HCT116 (cell line): ENCODE results near the gene CKS2. TPM values are rescaled to one million over a fixed set of nuclear protein-coding genes. Genes with fewer than 3 reads are reported as not detected.

Experiments
- ATAC-seq: fragments of 200-7000 bp; cut with Tn5 transposase; 2 replicates; pipeline ENCODE4 v1.9.1; 2020; ENCODE audit warnings: mild to moderate bottlenecking, moderate library complexity
- BruUV-seq: library from RNA; stranded (reverse); fragments of 400-500 nt; replicated peaks from 2 replicates; lab custom pipeline; 2021; lab: Mats Ljungman, UMichigan
- CTCF ChIA-PET: fragments of 300-600 bp; sonication (Branson Sonifier 250); formaldehyde crosslinking; loops from one replicate; lab custom pipeline; 2021; ENCODE audit warnings: antibody characterized with exemption; lab: Charles Lee
- POLR2A ChIA-PET: fragments of 300-600, 350-600 bp; sonication (Branson Sonifier 250); formaldehyde crosslinking; loops from one replicate; lab custom pipeline; 2021; ENCODE audit warnings: antibody characterized with exemption; lab: Charles Lee
- RAD21 ChIA-PET, 2 experiments: fragments of 300-600 bp; sonication (Branson Sonifier 250); formaldehyde crosslinking; loops; one replicate each; lab custom pipeline; 2023; ENCODE audit warnings: low total read pairs in 2 of 2; ENCODE audit not compliant: uncharacterized antibody in 2 of 2, unreplicated experiment in 2 of 2, low non-redundant PET in 1 of 2; lab: Charles Lee
- DNase-seq: peaks from one replicate; pipeline ENCODE4 v3.0.0-alpha.2; 2010; ENCODE audit warnings: low read depth, low spot score
- H2AFZ ChIP-seq: fragments of 200-600 bp; shearing (Covaris generic), sonication (generic); 2 replicates; pipeline ENCODE4 v1.6.1; 2017; ENCODE audit warnings: low read depth, mixed run types, mixed read lengths, antibody characterized with exemption, low read length; ENCODE audit not compliant: poor library complexity, severe bottlenecking
- H3K27ac ChIP-seq: 2 replicates; pipeline ENCODE4 v1.5.1; 2012; ENCODE audit warnings: low read depth, low read length
- H3K27me3 ChIP-seq: fragments of 200-600 bp; sonication (generic); 2 replicates; pipeline ENCODE4 v1.6.1; 2016; ENCODE audit warnings: mixed run types, low read length, mixed read lengths; ENCODE audit not compliant: insufficient read depth
- H3K36me3 ChIP-seq, 2 experiments: fragments of 200-500 bp in 1 of 2; fragments of 200-600 bp in 1 of 2; sonication (Bioruptor generic) in 1 of 2; sonication (generic) in 1 of 2; 2 replicates each; pipeline versions ENCODE4 v1.5.1 to v1.6.1; 2014 to 2016; ENCODE audit warnings: low read length in 2 of 2, inconsistent platforms in 1 of 2, mixed read lengths in 1 of 2, mixed run types in 1 of 2; ENCODE audit not compliant: insufficient read depth in 2 of 2, control insufficient read depth in 1 of 2
- H3K4me1 ChIP-seq, 2 experiments: fragments of 200-600 bp in 1 of 2; sonication (generic) in 1 of 2; 2 replicates each; pipeline versions ENCODE4 v1.5.1 to v1.6.1; 2012 to 2017; ENCODE audit warnings: low read length in 2 of 2, inconsistent platforms in 1 of 2, mild to moderate bottlenecking in 1 of 2, mixed read lengths in 1 of 2, mixed run types in 1 of 2, moderate library complexity in 1 of 2; ENCODE audit not compliant: insufficient read depth in 2 of 2, control insufficient read depth in 1 of 2
- H3K4me2 ChIP-seq: fragments of 200-600 bp; sonication (generic); 2 replicates; pipeline ENCODE4 v1.6.1; 2017; ENCODE audit warnings: mixed run types, low read length, mixed read lengths
- H3K4me3 ChIP-seq, 2 experiments: fragments of 200-600 bp in 1 of 2; sonication (generic) in 1 of 2; replicated peaks in 1 of 2; 2 replicates each; pipeline ENCODE4 v1.5.1; 2011 to 2016; ENCODE audit warnings: low read length in 2 of 2, control low read depth in 1 of 2, low read depth in 1 of 2, mild to moderate bottlenecking in 1 of 2, mixed read lengths in 1 of 2, mixed run types in 1 of 2
- H3K79me2 ChIP-seq: fragments of 200-600 bp; sonication (generic); 2 replicates; pipeline ENCODE4 v1.6.1; 2017; ENCODE audit warnings: mild to moderate bottlenecking, mixed run types, low read length, moderate library complexity, mixed read lengths; ENCODE audit not compliant: insufficient read depth
- H3K9ac ChIP-seq: fragments of 200-600 bp; sonication (generic); 2 replicates; pipeline ENCODE4 v1.6.1; 2016; ENCODE audit warnings: low read length, mixed read lengths
- H3K9me2 ChIP-seq: fragments of 200-600 bp; sonication (generic), shearing (Covaris generic); 2 replicates; pipeline ENCODE4 v1.6.1; 2017; ENCODE audit warnings: mixed run types, mild to moderate bottlenecking, moderate library complexity; ENCODE audit not compliant: insufficient read depth
- H3K9me3 ChIP-seq, 2 experiments: fragments of 200-500 bp in 1 of 2; fragments of 200-600 bp in 1 of 2; sonication (Bioruptor generic) in 1 of 2; sonication (generic) in 1 of 2; 2 replicates each; pipeline ENCODE4 v1.6.1; 2014 to 2017; ENCODE audit warnings: low read length in 2 of 2, mixed read lengths in 2 of 2, inconsistent platforms in 1 of 2, low read depth in 1 of 2, mild to moderate bottlenecking in 1 of 2, mixed run types in 1 of 2, moderate library complexity in 1 of 2; ENCODE audit not compliant: control insufficient read depth in 1 of 2, insufficient read depth in 1 of 2
- H4K20me1 ChIP-seq: fragments of 200-600 bp; sonication (generic), shearing (Covaris generic); 2 replicates; pipeline ENCODE4 v1.6.1; 2017; ENCODE audit warnings: mixed run types, mild to moderate bottlenecking, moderate library complexity; ENCODE audit not compliant: insufficient read depth
- ATF3 ChIP-seq: IDR thresholded peaks from 2 replicates; pipeline ENCODE4 v1.6.1; 2012
- CBX3 ChIP-seq: IDR thresholded peaks from 2 replicates; pipeline ENCODE4 v1.6.1; 2012; ENCODE audit warnings: low read depth
- CTCF ChIP-seq, 3 experiments: fragments of 200-600 bp in 1 of 3; sonication (generic) in 1 of 3; IDR thresholded peaks in 2 of 3; conservative IDR thresholded peaks in 1 of 3; 2 replicates each; pipeline ENCODE4 v1.5.1; 2012 to 2017; ENCODE audit warnings: low read depth in 2 of 3, low read length in 2 of 3, antibody characterized with exemption in 1 of 3, borderline replicate concordance in 1 of 3, control low read depth in 1 of 3, mild to moderate bottlenecking in 1 of 3, mixed read lengths in 1 of 3, mixed run types in 1 of 3, moderate library complexity in 1 of 3; ENCODE audit not compliant: insufficient read depth in 1 of 3
- EGR1 ChIP-seq: IDR thresholded peaks from 2 replicates; pipeline ENCODE4 v1.6.1; 2012; ENCODE audit warnings: low read depth
- ELF1 ChIP-seq: IDR thresholded peaks from 2 replicates; pipeline ENCODE4 v1.6.1; 2012; ENCODE audit warnings: low read depth, borderline replicate concordance
- EZH2 ChIP-seq: fragments of 200-600 bp; sonication (generic); IDR thresholded peaks from 2 replicates; pipeline ENCODE4 v1.6.1; 2017; ENCODE audit warnings: antibody characterized with exemption, mixed run types
- EZH2phosphoT487 ChIP-seq: fragments of 200-600 bp; IDR thresholded peaks from 2 replicates; pipeline ENCODE4 v1.6.1; 2018; ENCODE audit warnings: antibody characterized with exemption, borderline replicate concordance
- FOSL1 ChIP-seq: IDR thresholded peaks from 2 replicates; pipeline ENCODE4 v1.6.1; 2012; ENCODE audit warnings: low read depth
- JUND ChIP-seq: IDR thresholded peaks from 2 replicates; pipeline ENCODE4 v1.6.1; 2012
- MAX ChIP-seq: IDR thresholded peaks from 2 replicates; pipeline ENCODE4 v1.6.1; 2012
- POLR2AphosphoS5 ChIP-seq: IDR thresholded peaks from 2 replicates; pipeline ENCODE4 v1.6.1; 2011; ENCODE audit warnings: mild to moderate bottlenecking, low read depth, low read length, moderate library complexity
- RAD21 ChIP-seq: IDR thresholded peaks from 2 replicates; pipeline ENCODE4 v1.6.1; 2012; ENCODE audit warnings: low read depth, mild to moderate bottlenecking
- SIN3A ChIP-seq: IDR thresholded peaks from 2 replicates; pipeline ENCODE4 v1.6.1; 2012; ENCODE audit warnings: low read depth
- TCF7L2 ChIP-seq: IDR thresholded peaks from 2 replicates; pipeline ENCODE4 v1.7.0; 2011; ENCODE audit warnings: borderline replicate concordance, inconsistent platforms; ENCODE audit not compliant: insufficient read depth, insufficient read length; ENCODE audit errors: extremely low read depth
- YY1 ChIP-seq: IDR thresholded peaks from 2 replicates; pipeline ENCODE4 v1.6.1; 2011; ENCODE audit warnings: low read length, low read depth, moderate library complexity, mild to moderate bottlenecking; ENCODE audit not compliant: insufficient replicate concordance; ENCODE audit errors: extremely low read depth
- ZBTB33 ChIP-seq: IDR thresholded peaks from 2 replicates; pipeline ENCODE4 v1.6.1; 2011; ENCODE audit warnings: mild to moderate bottlenecking, low read length, moderate library complexity; ENCODE audit not compliant: insufficient replicate concordance; ENCODE audit errors: extremely low read depth
- ZNF274 ChIP-seq: fragments of 200-500 bp; sonication (Bioruptor generic); IDR thresholded peaks from 2 replicates; pipeline ENCODE4 v1.6.1; 2014; ENCODE audit warnings: mild to moderate bottlenecking, low read depth, low read length, inconsistent platforms
- intact Hi-C: fragments of 100-400 bp; cut with micrococcal nuclease; formaldehyde crosslinking; loops from 2 replicates; pipeline ENCODE4 v1.10.0; 2022
- total RNA-seq: library from RNA; stranded (reverse); gene quantifications from one replicate; pipeline ENCODE4 v1.2.1, GENCODE V29; 2021; ENCODE audit not compliant: unreplicated experiment

The CKS2 gene
- total RNA-seq, 1 experiment from 2014 or later = 242 TPM

GRCh38 chr9:89361816-89362646, 51.0 kb downstream of the CKS2 start:
- no peaks in the 10 kb centered on the region for H3K9me2 ChIP-seq
- TF ChIP-seq EZH2 (no peak), ZBTB33 (no peak), MAX (no peak), RAD21 (no peak), JUND (no peak), CBX3 (no peak), POLR2AphosphoS5 (no peak), SIN3A (no peak), FOSL1 (no peak), TCF7L2 (no peak), CTCF (IDR thresholded peaks at IDR 0.05 in 2 of 3, conservative IDR thresholded peaks at IDR 0.05 in 1 of 3; ENCODE audit: borderline replicate concordance in 1 of 3, insufficient read depth in 1 of 3, low read depth in 2 of 3, low read length in 2 of 3) (no peak), ATF3 (no peak), YY1 (no peak), ELF1 (no peak), ZNF274 (no peak), EZH2phosphoT487 (no peak), EGR1 (no peak)
- POLR2A ChIA-PET = no interaction called here
- CTCF ChIA-PET = no interaction called here
- H3K36me3 ChIP-seq = peaks cover 17 to 23% of the 10 kb centered on the region in 2 experiments; a peak in 3 of 4 replicates
- no peaks in the 10 kb centered on the region for H4K20me1 ChIP-seq
- no peak for ATAC-seq
- H3K27me3 ChIP-seq = no peaks in the 10 kb centered on the region
- no peaks in the 10 kb centered on the region for H3K79me2 ChIP-seq
- no peaks in the 10 kb centered on the region for H3K9me3 ChIP-seq
- no peak for DNase-seq
- no peak overlapping the region for H3K27ac ChIP-seq
- H3K4me1 ChIP-seq = no peaks in the 10 kb centered on the region
- no peak overlapping the region for H3K4me2 ChIP-seq
- intact Hi-C loops = no loop called here
- RAD21 ChIA-PET = no interaction called here
- no TSS peak for BruUV-seq
- H2AFZ ChIP-seq = no peak overlapping the region
- H3K9ac ChIP-seq = no peak overlapping the region
- H3K4me3 ChIP-seq = no peak overlapping the region
